22Rv1 (cell line): ENCODE results near the gene PTPRG.

Experiments
- CTCF ChIP-seq: fragments of 450-650 bp; IDR thresholded peaks from 2 replicates; pipeline ENCODE4 v1.5.1; 2017; ENCODE audit warnings: mild to moderate bottlenecking
- ZFX ChIP-seq: fragments of 450-650 bp; IDR thresholded peaks from 2 replicates; pipeline ENCODE4 v1.6.1; 2017; ENCODE audit warnings: antibody characterized with exemption, borderline replicate concordance

- no peak for TF ChIP-seq CTCF
- no peak for TF ChIP-seq ZFX
Measured at GRCh38 chr3:62178032-62178431, 616.7 kb downstream of the PTPRG start.
